ENCODE measurements around the gene IRF2BP1. TPM values are rescaled to one million over a fixed set of nuclear protein-coding genes. Genes with fewer than 3 reads are reported as not detected.
A peak's percentile ranks its signal among the peaks of the same experiment; 100 is the strongest.

Gene IRF2BP1
- polyA plus RNA-seq, 2 of the 4 experiments (the other 2 are of a cell fraction) = 10.9 to 23.1 TPM

- TF ChIP-seq ATOH8 (CRISPR knock-in tag; IDR thresholded peaks at IDR 0.05; ENCODE audit: low read depth) (no peak), HOXA7 (CRISPR knock-in tag; IDR thresholded peaks at IDR 0.05) (no peak), HES2 (IDR thresholded peaks at IDR 0.05) (no peak), CBX8 (IDR thresholded peaks at IDR 0.05) (no peak)
Observed at GRCh38 chr19:45924891-45925447, 39.0 kb upstream of the IRF2BP1 start (continued).

GRCh38 chr19:45922281-45922680 lies 36.3 kb upstream of the IRF2BP1 start:
- ChIA-PET CTCF (interaction anchor here (0.7 to 1.4 kb wide), 2 partner anchors 13 to 95 kb away, joined by 3 read pairs; no protein-coding TSS in a partner anchor), POLR2A (no interaction called here)
- 63% methylated on average over 9 of the region's 9 CpGs for WGBS (ENCODE audit: missing lambda C conversion rate)
- Histone ChIP-seq H3K9me3 (no peaks in the 10 kb centered on the region; the same call in 2 of the 3 replicates), H3K4me1 (no peaks in the 10 kb centered on the region), H3K4me3 (no peak overlapping the region), H3K27ac (no peak overlapping the region), H3K4me2 (no peak overlapping the region)
- peak; percentile 64 to 86; a peak in 3 of 6 replicates for ATAC-seq
- no peak for TF ChIP-seq POLR2AphosphoS2 (conservative IDR thresholded peaks at IDR 0.05; ENCODE audit: low read length)
- no peak for TF ChIP-seq ZC3H11A (IDR thresholded peaks at IDR 0.05)
- TF ChIP-seq HMGXB4 (CRISPR knock-in tag; IDR thresholded peaks at IDR 0.05; ENCODE audit: borderline replicate concordance) = no peak
- TF ChIP-seq FOSL2 (IDR thresholded peaks at IDR 0.05) = no peak
- TF ChIP-seq FOSL2 (CRISPR knock-in tag; IDR thresholded peaks at IDR 0.05) = no peak
- TF ChIP-seq TFCP2L1 (CRISPR knock-in tag; IDR thresholded peaks at IDR 0.05) = no peak
- no peak for TF ChIP-seq PBX3 (IDR thresholded peaks at IDR 0.05)
- FAIRE-seq = no peak
- peak; percentile 66 for DNase-seq (ENCODE audit: low read depth in 1 of 2, low spot score in 1 of 2)

GRCh38 chr19:45920458-45920857 lies 34.5 kb upstream of the IRF2BP1 start:
- Histone ChIP-seq H3K4me2 (no peak overlapping the region), H3K27ac (no peak overlapping the region), H3K9me3 (no peaks in the 10 kb centered on the region; the same call in 2 of the 3 replicates), H3K4me1 (no peaks in the 10 kb centered on the region), H3K4me3 (no peak overlapping the region)
- ChIA-PET CTCF (interaction anchor here (0.8 to 2.8 kb wide), 4 partner anchors 20 to 108 kb away, joined by 3 to 9 read pairs (median 4); partner anchors contain the start of gene FOXA3), POLR2A (interaction anchor here (0.7 kb wide), 1 partner anchor 34 kb away, joined by 3 read pairs; no protein-coding TSS in a partner anchor)
- DNase-seq (ENCODE audit: low read depth in 1 of 2, low spot score in 1 of 2) (no peak), FAIRE-seq (no peak), ATAC-seq (no peak)
- WGBS (ENCODE audit: missing lambda C conversion rate) = 39% methylated on average over 8 of the region's 8 CpGs
- TF ChIP-seq HEYL (CRISPR knock-in tag; IDR thresholded peaks at IDR 0.05) (no peak), HOXA7 (CRISPR knock-in tag; IDR thresholded peaks at IDR 0.05) (no peak), RARB (CRISPR knock-in tag; IDR thresholded peaks at IDR 0.05) (no peak), MYC (IDR thresholded peaks at IDR 0.05; ENCODE audit: borderline replicate concordance, low read length) (no peak), SMC3 (IDR thresholded peaks at IDR 0.05) (no peak), HOXB13 (CRISPR knock-in tag; IDR thresholded peaks at IDR 0.05; ENCODE audit: low read depth) (no peak), SREBF2 (IDR thresholded peaks at IDR 0.05) (no peak), ZNF302 (CRISPR knock-in tag; IDR thresholded peaks at IDR 0.05) (no peak), EHF (CRISPR knock-in tag; IDR thresholded peaks at IDR 0.05) (no peak), RFX5 (IDR thresholded peaks at IDR 0.05) (no peak), KDM1A (IDR thresholded peaks at IDR 0.05; ENCODE audit: low read depth) (no peak), JUN (IDR thresholded peaks at IDR 0.05) (no peak), RAD21 (conservative IDR thresholded peaks at IDR 0.05 in 1 of 2, IDR thresholded peaks at IDR 0.05 in 1 of 2) (no peak), HES2 (IDR thresholded peaks at IDR 0.05) (no peak), ZFP36 (IDR thresholded peaks at IDR 0.05; ENCODE audit: borderline replicate concordance, partially characterized antibody) (no peak), MAZ (IDR thresholded peaks at IDR 0.05; ENCODE audit: borderline replicate concordance, low read depth, low read length) (no peak), RCOR1 (IDR thresholded peaks at IDR 0.05; ENCODE audit: low read depth, low read length) (no peak), TFCP2L1 (CRISPR knock-in tag; IDR thresholded peaks at IDR 0.05) (no peak)

Data from A549 (cell line).